HEK293 (cell line): ENCODE results near the gene KRT14.

Experiments
- CTCF ChIA-PET: fragments of 350-600 bp; formaldehyde crosslinking; extraction: SDS; loops from one replicate; lab custom pipeline; 2021; ENCODE audit warnings: antibody characterized with exemption; lab: Yijun Ruan, JAX
- POLR2A ChIA-PET: fragments of 300-600 bp; formaldehyde crosslinking; extraction: SDS; loops from one replicate; lab custom pipeline; 2020; ENCODE audit warnings: antibody characterized with exemption, inconsistent platforms; lab: Yijun Ruan, JAX
- H3K27ac ChIP-seq: fragments of 200-500 bp; sonication (Bioruptor generic); 2 replicates; pipeline ENCODE4 v1.5.1; 2014; ENCODE audit warnings: low read depth, low read length, control low read depth, inconsistent platforms; ENCODE audit errors: extremely low read depth
- H3K36me3 ChIP-seq, 2 experiments: fragments of 200-500 bp in 1 of 2; sonication (Bioruptor generic) in 1 of 2; 1 replicate in 1 of 2; 2 replicates in 1 of 2; pipeline ENCODE4 v1.5.1; 2014 to 2017; ENCODE audit warnings: inconsistent platforms in 2 of 2, low read length in 2 of 2; ENCODE audit not compliant: control insufficient read depth in 2 of 2, insufficient read depth in 1 of 2
- H3K4me1 ChIP-seq: fragments of 200-500 bp; sonication (Bioruptor generic); 2 replicates; pipeline ENCODE4 v1.5.1; 2014; ENCODE audit warnings: mild to moderate bottlenecking, low read length, inconsistent platforms; ENCODE audit not compliant: control insufficient read depth, insufficient read depth
- H3K4me3 ChIP-seq: 2 replicates; pipeline ENCODE4 v1.5.1; 2011; ENCODE audit warnings: low read depth, mild to moderate bottlenecking, control low read depth, low read length, moderate library complexity
- H3K9me3 ChIP-seq: fragments of 200-500 bp; sonication (Bioruptor generic); 2 replicates; pipeline ENCODE4 v1.5.1; 2014; ENCODE audit warnings: low read depth, low read length, inconsistent platforms; ENCODE audit not compliant: control insufficient read depth, insufficient read depth
- HOXD13 ChIP-seq: sonication (generic); formaldehyde crosslinking; IDR thresholded peaks from 2 replicates; pipeline ENCODE4 v1.8.0; 2022; ENCODE audit warnings: missing genetic modification reagents, borderline replicate concordance
- PBX3 ChIP-seq: sonication (generic); formaldehyde crosslinking; IDR thresholded peaks from 2 replicates; pipeline ENCODE4 v1.8.1; 2022; ENCODE audit warnings: mild to moderate bottlenecking, moderate library complexity, missing genetic modification reagents
- PRDM6 ChIP-seq: fragments of 450-650 bp; formaldehyde crosslinking; IDR thresholded peaks from 2 replicates; pipeline ENCODE4 v1.5.1; 2017; ENCODE audit warnings: missing biosample characterization, missing genetic modification characterization
- SALL2 ChIP-seq: fragments of 450-650 bp; formaldehyde crosslinking; IDR thresholded peaks from 2 replicates; pipeline ENCODE4 v1.5.0; 2017; ENCODE audit warnings: missing biosample characterization, mild to moderate bottlenecking, missing genetic modification characterization, borderline replicate concordance
- TRIM28 ChIP-seq: IDR thresholded peaks from 2 replicates; pipeline ENCODE4 v1.6.1; 2011; ENCODE audit warnings: low read length, control low read depth, borderline replicate concordance
- YY1 ChIP-seq: fragments of 450-650 bp; formaldehyde crosslinking; IDR thresholded peaks from 2 replicates; pipeline ENCODE4 v1.5.1; 2018; ENCODE audit warnings: missing biosample characterization, missing genetic modification characterization
- ZEB2 ChIP-seq: fragments of 450-650 bp; formaldehyde crosslinking; IDR thresholded peaks from 2 replicates; pipeline ENCODE4 v1.5.1; 2016; ENCODE audit warnings: missing biosample characterization, missing genetic modification characterization
- ZFP37 ChIP-seq: fragments of 450-650 bp; formaldehyde crosslinking; IDR thresholded peaks from 2 replicates; pipeline ENCODE4 v1.5.1; 2016; ENCODE audit warnings: missing biosample characterization, missing genetic modification characterization
- ZNF133 ChIP-seq: fragments of 450-650 bp; formaldehyde crosslinking; IDR thresholded peaks from 2 replicates; pipeline ENCODE4 v1.5.1; 2016; ENCODE audit warnings: missing biosample characterization, missing genetic modification characterization
- ZNF366 ChIP-seq: fragments of 450-650 bp; formaldehyde crosslinking; conservative IDR thresholded peaks from 2 replicates; pipeline ENCODE4 v1.5.1; 2016; ENCODE audit warnings: missing biosample characterization, missing genetic modification characterization
- ZNF423 ChIP-seq: fragments of 450-650 bp; formaldehyde crosslinking; IDR thresholded peaks from 2 replicates; pipeline ENCODE4 v1.5.1; 2016; ENCODE audit warnings: missing biosample characterization, missing genetic modification characterization
- ZNF433 ChIP-seq: fragments of 450-650 bp; formaldehyde crosslinking; IDR thresholded peaks from 2 replicates; pipeline ENCODE4 v1.5.1; 2016; ENCODE audit warnings: missing biosample characterization, missing genetic modification characterization, low read depth
- ZNF701 ChIP-seq: fragments of 450-650 bp; formaldehyde crosslinking; IDR thresholded peaks from 2 replicates; pipeline ENCODE4 v1.5.1; 2016; ENCODE audit warnings: missing biosample characterization, missing genetic modification characterization
- TF ChIP-seq, protein P1 (sequence below): fragments of 450-650 bp; formaldehyde crosslinking; IDR thresholded peaks from 2 replicates; pipeline ENCODE4 v1.5.1; 2016; ENCODE audit warnings: missing biosample characterization, missing genetic modification characterization, low read depth
- TF ChIP-seq, protein P2 (sequence below): fragments of 450-650 bp; formaldehyde crosslinking; conservative IDR thresholded peaks from 2 replicates; pipeline ENCODE4 v1.5.1; 2016; ENCODE audit warnings: low read depth, missing biosample characterization, missing genetic modification characterization
- TF ChIP-seq, protein P3 (sequence below): fragments of 450-650 bp; formaldehyde crosslinking; IDR thresholded peaks from 2 replicates; pipeline ENCODE4 v1.5.1; 2016; ENCODE audit warnings: missing biosample characterization, missing genetic modification characterization

KRT14 gene

GRCh38 chr17:41556306-41556705 is 30.4 kb downstream of the KRT14 start:
- Histone ChIP-seq H3K36me3 (no peaks in the 10 kb centered on the region), H3K9me3 (no peaks in the 10 kb centered on the region), H3K4me3 (no peak overlapping the region), H3K4me1 (no peaks in the 10 kb centered on the region), H3K27ac (no peak overlapping the region)
- CTCF ChIA-PET = interaction anchor here (0.6 to 14.9 kb wide), 2 partner anchors 85 to 95 kb away, joined by 6 to 416 read pairs; no protein-coding TSS in a partner anchor
- POLR2A ChIA-PET = no interaction called here
- TF ChIP-seq SALL2 (tag by site-specific recombination) (no peak), ZFP37 (tag by site-specific recombination) (no peak), ZNF133 (no peak), ZEB2 (tag by site-specific recombination) (no peak), YY1 (tag by site-specific recombination) (no peak), PRDM6 (tag by site-specific recombination) (no peak), PBX3 (CRISPR knock-in tag) (no peak), HOXD13 (no peak)
- TF ChIP-seq, protein P1, sequence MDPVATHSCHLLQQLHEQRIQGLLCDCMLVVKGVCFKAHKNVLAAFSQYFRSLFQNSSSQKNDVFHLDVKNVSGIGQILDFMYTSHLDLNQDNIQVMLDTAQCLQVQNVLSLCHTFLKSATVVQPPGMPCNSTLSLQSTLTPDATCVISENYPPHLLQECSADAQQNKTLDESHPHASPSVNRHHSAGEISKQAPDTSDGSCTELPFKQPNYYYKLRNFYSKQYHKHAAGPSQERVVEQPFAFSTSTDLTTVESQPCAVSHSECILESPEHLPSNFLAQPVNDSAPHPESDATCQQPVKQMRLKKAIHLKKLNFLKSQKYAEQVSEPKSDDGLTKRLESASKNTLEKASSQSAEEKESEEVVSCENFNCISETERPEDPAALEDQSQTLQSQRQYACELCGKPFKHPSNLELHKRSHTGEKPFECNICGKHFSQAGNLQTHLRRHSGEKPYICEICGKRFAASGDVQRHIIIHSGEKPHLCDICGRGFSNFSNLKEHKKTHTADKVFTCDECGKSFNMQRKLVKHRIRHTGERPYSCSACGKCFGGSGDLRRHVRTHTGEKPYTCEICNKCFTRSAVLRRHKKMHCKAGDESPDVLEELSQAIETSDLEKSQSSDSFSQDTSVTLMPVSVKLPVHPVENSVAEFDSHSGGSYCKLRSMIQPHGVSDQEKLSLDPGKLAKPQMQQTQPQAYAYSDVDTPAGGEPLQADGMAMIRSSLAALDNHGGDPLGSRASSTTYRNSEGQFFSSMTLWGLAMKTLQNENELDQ = no peak
- TF ChIP-seq, protein P2, sequence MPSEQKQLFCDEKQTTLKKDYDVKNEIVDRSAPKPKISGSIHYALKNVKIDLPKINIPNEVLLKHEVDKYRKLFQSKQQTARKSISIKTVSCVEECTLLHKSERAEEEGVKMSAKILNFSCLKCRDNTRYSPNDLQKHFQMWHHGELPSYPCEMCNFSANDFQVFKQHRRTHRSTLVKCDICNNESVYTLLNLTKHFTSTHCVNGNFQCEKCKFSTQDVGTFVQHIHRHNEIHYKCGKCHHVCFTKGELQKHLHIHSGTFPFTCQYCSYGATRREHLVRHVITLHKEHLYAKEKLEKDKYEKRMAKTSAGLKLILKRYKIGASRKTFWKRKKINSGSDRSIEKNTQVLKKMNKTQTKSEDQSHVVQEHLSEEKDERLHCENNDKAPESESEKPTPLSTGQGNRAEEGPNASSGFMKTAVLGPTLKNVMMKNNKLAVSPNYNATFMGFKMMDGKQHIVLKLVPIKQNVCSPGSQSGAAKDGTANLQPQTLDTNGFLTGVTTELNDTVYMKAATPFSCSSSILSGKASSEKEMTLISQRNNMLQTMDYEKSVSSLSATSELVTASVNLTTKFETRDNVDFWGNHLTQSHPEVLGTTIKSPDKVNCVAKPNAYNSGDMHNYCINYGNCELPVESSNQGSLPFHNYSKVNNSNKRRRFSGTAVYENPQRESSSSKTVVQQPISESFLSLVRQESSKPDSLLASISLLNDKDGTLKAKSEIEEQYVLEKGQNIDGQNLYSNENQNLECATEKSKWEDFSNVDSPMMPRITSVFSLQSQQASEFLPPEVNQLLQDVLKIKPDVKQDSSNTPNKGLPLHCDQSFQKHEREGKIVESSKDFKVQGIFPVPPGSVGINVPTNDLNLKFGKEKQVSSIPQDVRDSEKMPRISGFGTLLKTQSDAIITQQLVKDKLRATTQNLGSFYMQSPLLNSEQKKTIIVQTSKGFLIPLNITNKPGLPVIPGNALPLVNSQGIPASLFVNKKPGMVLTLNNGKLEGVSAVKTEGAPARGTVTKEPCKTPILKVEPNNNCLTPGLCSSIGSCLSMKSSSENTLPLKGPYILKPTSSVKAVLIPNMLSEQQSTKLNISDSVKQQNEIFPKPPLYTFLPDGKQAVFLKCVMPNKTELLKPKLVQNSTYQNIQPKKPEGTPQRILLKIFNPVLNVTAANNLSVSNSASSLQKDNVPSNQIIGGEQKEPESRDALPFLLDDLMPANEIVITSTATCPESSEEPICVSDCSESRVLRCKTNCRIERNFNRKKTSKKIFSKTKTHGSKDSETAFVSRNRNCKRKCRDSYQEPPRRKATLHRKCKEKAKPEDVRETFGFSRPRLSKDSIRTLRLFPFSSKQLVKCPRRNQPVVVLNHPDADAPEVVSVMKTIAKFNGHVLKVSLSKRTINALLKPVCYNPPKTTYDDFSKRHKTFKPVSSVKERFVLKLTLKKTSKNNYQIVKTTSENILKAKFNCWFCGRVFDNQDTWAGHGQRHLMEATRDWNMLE (tag by site-specific recombination) = no peak

- H3K4me1 ChIP-seq = no peaks in the 10 kb centered on the region
- ChIA-PET CTCF (interaction anchor here (14.9 to 16.6 kb wide), 2 partner anchors 96 to 110 kb away, joined by 416 to 546 read pairs; no protein-coding TSS in a partner anchor), POLR2A (no interaction called here)
- no peak overlapping the region for H3K27ac ChIP-seq
- H3K9me3 ChIP-seq = no peaks in the 10 kb centered on the region
- no peak for TF ChIP-seq ZNF366
- TF ChIP-seq ZNF423 (tag by site-specific recombination) = no peak
- peak; percentile 59; the same call in 1 of the 2 replicates for TF ChIP-seq TRIM28
- TF ChIP-seq, protein P3, sequence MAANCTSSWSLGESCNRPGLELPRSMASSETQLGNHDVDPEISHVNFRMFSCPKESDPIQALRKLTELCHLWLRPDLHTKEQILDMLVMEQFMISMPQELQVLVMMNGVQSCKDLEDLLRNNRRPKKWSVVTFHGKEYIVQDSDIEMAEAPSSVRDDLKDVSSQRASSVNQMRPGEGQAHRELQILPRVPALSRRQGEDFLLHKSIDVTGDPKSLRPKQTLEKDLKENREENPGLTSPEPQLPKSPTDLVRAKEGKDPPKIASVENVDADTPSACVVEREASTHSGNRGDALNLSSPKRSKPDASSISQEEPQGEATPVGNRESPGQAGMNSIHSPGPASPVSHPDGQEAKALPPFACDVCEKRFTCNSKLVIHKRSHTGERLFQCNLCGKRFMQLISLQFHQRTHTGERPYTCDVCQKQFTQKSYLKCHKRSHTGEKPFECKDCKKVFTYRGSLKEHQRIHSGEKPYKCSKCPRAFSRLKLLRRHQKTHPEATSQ = no peak
- no peak for TF ChIP-seq ZNF701
- TF ChIP-seq ZNF433 (tag by site-specific recombination) = no peak
- no peak overlapping the region for H3K4me3 ChIP-seq
- H3K36me3 ChIP-seq = no peaks in the 10 kb centered on the region
These were observed 31.4 kb downstream of the KRT14 start for GRCh38 chr17:41555105-41555887.
